GM18873 (cell line): Measurements from ENCODE around the gene PKHD1.

Experiments
- ATAC-seq: cut with Tn5 transposase; IDR thresholded peaks from one replicate; pipeline ENCODE4 v1.9.1; 2021; ENCODE audit warnings: mild to moderate bottlenecking, moderate library complexity, moderate number of reproducible peaks; ENCODE audit not compliant: unreplicated experiment, low FRiP score

The PKHD1 gene

GRCh38 chr6:51584163-51584562, 503.2 kb downstream of the PKHD1 start:
- no peak for ATAC-seq

- no peak for ATAC-seq
Measured at GRCh38 chr6:51578994-51579393, 508.4 kb downstream of the PKHD1 start.

- no peak for ATAC-seq
Measured at GRCh38 chr6:51578362-51578761, 509.1 kb downstream of the PKHD1 start.

- no peak for ATAC-seq
Measured at GRCh38 chr6:51574040-51574439, 513.4 kb downstream of the PKHD1 start.

GRCh38 chr6:51571168-51571567, 516.2 kb downstream of the PKHD1 start:
- no peak for ATAC-seq

GRCh38 chr6:51570168-51570921, 517.1 kb downstream of the PKHD1 start:
- no peak for ATAC-seq

GRCh38 chr6:51569594-51569993, 517.8 kb downstream of the PKHD1 start:
- ATAC-seq, result no peak

- ATAC-seq, result no peak
Measured at GRCh38 chr6:51568771-51569170, 518.6 kb downstream of the PKHD1 start.

- no peak for ATAC-seq
Measured at GRCh38 chr6:51565472-51565871, 521.9 kb downstream of the PKHD1 start.
